HG02678 (cell line): Measurements from ENCODE around the gene TENT4A.

Experiments
- ATAC-seq: cut with Tn5 transposase; IDR thresholded peaks from one replicate; pipeline ENCODE4 v1.9.1; 2021; ENCODE audit warnings: mild to moderate bottlenecking, moderate library complexity; ENCODE audit not compliant: unreplicated experiment

The TENT4A gene

DNA sequence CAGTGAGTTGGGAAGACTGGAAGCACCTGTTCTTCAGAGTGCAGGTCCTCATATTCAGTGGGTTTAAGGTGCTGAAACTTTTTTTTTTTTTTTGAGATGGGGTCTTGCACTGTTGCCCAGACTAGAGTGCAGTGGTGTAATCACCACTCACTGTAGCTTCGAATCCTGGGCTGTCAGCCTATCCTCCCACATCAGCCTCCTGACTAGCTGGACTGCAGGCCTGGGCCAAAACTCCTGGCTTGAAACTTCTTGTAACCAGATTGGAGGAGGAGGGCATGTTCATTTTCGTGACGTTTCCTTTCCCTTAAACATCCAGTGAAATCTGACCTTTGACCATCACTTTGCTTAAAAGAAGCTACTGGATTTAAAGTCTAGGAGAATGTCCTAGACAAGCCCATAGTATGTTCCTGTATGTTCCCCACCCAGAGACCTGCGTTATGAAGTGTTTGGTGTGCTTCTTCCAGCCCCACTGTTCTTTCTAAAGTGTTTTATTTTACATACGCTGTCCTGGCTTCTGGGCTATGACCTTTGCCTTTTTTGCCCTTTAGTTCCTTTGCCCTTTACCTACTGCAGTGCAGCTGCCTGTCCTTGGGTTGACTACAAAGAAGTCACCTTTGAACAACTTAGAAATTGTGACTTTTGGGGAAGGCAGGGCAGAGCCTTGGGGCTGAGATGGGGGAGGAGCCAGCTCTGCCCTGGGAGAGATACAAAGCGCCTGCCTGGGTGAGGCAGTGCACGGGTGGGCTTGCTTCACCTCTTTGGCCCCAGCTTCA is 18.4 kb downstream of the TENT4A start:
- ATAC-seq: no peak

DNA sequence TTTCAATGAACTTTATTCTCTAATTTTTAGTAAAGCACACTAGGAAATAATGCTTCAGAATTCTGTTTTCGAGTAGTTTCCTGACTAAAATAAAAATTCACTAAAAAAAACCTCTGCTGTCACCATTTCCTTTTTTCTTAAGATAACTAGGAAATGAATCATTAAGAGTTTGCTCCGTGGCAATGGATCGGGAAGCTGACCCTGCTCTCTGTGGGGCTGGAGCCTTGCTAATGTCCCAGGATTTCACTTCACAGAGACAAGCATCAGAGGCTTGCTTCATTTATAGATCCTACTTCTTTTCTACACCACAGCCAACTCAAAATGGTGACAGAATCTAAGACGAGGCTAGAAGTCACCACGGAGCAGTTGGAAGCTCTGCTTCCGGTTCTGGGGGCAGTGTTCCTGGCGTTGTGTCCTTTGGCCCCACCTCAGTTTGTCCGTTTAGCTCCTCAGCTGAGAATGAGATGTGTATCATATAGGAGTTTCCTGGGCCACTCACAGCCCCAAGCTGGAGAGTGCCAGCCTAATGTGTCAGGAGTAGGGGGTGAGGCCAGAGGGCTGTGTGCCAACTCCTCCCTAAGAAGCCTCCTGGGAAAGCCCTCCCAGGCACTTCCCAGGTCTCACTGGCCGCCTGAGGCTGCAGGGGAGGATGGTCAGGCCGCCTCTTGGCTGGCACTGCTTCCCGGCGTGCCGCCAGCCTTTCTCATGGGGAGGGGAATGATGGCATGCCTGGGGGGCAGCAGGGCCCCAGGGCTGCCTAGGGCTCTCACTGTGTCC is 19.6 kb downstream of the TENT4A start:
- no peak for ATAC-seq

DNA sequence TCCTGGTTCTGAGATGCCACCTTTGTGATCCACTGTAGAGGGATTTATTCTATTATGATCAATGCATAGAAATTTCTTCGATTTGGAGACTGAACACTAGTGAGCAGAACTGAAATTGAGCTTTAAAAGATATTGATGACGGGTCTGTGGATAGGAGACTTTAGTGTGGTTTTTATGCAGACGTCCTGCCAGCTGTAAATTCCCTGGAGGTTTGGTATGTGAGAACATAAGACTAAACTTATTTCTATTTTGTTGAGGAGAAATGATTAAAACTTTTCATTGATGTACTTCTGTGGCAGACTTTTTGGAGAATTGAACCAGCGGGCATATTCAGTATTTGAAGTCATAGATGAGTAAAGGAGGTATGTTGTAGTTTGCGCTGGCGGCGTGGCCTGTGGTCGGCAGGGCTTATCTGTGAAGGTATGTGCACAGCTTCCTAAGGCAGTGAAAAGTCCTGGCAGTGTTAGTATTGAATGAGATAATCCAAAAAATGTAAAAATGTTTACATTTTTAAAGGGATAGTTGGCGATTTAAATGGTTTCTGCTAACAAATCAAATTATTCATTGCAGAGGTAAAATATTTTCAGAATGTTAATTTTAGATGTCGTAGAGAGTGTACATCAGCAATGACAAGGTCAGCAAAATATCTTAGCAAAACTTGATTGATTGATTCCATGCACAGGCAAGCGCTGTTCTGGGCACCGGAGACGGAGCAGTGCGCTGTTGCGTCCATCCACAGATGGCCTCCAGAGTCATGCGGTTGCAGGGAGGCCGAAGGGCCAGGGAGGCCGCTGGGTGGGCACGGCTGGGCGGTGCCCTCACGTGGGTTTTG is 20.4 kb downstream of the TENT4A start:
- no peak for ATAC-seq

DNA sequence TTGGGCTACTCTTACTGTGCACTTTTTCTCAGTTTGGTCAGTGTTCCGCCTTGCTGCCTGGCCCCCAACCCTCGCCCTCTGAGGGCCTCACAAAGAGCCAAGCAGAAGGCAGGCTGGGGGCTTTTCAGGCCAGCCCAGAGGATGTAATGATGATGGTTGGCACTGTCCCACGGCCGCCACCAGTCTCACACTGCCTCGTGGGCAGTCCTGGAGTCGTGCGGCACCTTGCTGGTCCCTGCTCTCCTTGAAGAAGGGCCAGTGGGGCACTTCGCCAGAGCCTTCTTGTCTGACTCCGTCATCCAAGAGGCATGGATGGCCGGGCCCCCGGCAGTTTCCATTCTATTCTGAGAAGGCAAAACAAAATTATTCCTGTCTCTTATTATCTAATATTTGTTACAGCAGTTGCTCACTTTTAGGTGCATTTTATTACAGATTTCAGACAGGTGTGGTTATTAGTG is 21.0 kb downstream of the TENT4A start:
- ATAC-seq: no peak

DNA sequence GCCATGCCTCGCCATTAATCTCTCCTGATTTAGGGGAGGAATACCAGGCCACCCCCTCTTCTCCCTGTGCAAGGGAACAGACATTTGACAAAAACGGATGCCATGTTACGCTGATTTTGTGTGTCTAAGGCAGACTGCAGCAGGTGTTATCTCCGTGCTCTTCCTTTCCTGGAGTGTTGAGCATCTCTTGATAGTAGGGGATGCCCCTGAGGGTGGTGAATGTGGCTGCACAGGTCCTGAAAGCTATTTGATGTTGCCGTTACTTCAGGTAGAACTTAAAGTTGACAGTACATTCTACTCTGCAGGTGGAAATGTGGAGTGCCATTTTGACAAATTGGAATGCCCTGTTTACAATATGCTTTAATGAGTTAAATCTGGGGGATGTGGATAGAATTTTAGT is 21.5 kb downstream of the TENT4A start:
- peak; percentile 23 for ATAC-seq

DNA sequence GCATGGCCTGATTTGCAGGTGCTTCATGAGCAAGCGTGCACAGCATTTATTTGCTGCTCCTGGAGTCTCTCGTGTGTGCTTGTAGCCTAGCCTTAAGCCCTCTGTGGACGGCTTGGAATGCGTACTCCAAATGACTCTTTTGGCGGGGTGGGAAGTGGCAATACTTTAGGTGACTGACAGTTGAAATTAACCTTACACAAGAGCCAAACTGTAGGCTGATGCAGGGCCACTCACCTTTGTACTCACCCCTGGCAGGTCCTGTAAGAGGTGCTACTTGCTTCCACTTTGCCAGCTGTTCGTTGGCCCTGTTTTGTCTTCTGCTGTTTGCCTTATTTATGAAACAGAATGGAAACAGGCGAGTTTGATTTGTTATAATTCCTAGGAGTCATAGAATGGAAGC is 22.9 kb downstream of the TENT4A start:
- ATAC-seq: no peak

DNA sequence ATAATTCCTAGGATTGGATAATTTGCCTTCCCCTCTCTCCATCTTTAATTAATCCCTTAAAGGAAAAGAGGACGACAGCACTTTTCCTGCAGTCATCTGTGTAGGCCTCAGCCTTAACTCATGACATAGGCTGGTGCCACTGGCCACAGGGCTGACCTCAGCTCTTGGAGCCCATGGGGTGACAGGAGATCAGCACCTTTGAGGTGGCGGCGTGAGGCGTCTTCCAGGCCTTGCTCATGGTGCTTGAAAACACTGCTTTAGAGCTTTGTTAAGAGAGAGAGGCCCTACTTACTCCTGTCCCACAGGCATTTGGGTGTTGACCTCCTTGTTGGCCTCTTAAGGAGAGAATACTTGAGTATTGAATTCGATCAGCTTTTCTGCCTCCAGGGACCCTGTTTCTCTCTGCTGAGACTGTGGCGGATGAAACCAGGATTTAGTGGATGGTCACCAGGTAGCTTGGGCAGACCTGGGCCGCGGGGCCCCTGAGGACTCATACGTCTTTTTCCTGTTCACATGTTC is 23.4 kb downstream of the TENT4A start:
- ATAC-seq: no peak

DNA sequence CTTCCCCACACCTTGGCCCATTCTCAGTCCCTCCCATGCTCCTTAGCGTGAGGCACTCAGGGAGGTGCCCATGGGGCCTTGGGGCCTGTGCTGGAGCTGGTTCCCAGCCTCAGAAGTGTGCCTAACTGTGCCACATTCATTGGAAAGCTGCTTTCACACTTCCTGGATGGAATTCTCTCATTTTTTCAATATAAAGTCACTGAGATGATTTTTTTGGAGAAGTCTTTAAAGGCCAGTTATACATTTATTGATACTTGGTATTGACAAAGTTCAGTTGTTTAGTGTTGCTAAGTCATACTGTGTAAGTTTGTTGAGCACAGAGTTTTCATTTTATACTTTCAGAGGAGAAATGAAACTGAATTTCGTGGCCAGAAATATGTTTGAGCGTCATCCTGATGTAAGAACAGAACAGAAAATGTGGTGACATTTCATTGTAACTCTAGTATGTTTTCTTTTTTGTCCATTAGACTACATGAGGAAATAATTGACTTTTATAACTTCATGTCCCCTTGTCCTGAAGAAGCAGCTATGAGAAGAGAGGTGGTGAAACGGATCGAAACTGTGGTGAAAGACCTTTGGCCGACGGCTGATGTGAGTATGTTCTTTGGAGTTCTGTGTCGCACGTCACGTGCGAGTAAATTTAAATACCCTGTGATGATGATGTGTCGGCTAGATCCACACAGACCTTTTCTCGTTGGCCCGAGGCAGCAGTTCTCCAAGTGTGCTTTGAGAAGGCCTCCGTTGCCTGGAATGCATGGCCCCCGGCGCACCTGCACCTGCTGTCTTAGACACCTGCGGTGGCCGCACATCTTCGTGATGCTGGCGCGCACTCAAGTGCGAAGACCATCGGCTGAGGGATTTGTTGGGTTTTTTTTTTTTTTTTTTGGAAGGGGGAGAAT is 24.1 kb downstream of the TENT4A start:
- peak; percentile 74 for ATAC-seq

DNA sequence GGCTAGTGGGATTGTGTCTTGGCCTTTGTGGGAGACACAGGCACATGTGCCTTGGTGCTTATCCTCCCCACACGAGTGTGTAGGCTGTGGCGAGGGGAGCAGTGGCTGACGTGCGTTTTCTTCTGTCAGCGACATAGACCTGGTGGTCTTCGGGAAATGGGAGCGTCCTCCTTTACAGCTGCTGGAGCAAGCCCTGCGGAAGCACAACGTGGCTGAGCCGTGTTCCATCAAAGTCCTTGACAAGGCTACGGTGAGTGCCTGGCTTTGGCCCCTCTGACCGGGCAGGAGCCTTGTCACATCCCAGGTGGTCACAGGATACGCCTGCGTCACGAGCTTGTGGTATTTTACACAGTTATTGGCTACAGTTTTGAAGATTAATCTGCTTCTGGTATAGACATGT is 26.4 kb downstream of the TENT4A start:
- ATAC-seq: no peak

DNA sequence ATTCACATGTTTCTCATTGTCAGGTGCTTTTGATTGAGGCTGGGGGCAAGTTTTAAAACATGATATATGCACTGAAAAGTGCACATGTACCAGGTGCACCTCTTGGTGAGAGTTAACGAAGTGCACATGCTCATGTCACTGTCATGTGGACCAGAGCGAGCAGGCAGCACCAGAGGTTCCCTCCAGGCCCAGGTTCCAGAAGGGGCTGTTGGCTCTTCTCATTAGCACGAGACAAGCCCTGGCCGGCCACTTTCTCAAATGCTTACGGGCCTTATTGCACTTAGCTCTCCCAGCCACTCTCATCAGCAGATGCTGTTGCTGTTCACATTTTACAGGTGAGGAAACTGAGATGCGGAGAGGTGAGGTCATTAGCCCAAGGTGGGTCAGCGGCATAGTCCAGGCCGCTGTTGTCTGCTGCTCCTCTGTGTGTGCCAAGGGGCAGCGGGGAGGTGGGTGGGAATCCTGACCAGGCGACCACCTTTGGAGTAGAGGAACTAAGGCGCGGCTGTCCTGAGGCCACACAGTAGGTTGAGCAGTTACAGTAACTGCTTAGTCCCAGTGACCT is 27.4 kb downstream of the TENT4A start:
- ATAC-seq: no peak

DNA sequence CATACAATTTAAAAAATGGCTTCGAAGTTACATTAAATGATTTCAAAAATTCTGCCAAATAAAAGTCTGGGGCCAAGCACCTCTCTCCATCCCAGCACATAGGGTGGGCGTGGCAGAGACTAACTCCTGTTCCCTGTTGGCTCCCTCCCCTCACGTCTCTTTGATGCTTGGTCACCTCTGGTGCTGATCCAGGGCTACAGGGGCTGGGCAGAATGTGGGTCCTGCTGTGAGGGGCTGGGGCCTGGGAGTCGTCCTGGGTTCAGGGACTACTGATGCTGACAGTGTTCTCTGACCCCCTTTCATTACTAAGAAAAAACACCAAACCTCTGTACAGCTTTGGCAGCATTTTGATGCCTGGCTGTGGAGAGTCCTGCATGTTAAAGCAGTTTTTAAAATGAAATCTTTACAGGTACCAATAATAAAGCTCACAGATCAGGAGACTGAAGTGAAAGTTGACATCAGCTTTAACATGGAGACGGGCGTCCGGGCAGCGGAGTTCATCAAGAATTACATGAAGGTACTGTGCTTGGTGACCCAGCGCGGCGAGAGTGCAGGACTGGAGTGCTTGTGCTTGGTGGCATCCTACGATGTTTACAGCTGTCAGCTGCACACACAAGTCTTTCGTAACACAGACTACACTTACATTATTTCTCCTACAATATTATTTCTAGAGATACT is 29.0 kb downstream of the TENT4A start:
- ATAC-seq: no peak

DNA sequence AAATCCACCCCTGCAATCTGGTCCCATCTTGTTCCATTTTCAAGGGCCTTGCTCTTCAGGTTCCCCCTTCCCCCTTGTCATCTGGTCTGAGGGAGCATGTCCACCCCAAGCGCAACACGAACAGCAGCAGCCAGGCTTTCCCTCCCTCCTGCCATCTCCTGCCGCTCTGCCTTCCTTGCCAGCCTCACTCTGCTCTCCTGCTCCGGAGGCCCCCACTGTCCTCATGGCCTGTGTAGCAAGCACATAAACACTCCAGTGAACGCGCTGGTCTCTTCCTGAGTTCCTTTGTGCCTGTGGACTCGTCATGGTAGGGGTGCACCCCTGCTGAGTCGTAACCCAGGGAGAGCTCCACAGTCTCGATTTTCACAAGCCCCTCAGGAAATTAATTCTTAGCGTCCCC is 29.9 kb downstream of the TENT4A start:
- no peak for ATAC-seq

DNA sequence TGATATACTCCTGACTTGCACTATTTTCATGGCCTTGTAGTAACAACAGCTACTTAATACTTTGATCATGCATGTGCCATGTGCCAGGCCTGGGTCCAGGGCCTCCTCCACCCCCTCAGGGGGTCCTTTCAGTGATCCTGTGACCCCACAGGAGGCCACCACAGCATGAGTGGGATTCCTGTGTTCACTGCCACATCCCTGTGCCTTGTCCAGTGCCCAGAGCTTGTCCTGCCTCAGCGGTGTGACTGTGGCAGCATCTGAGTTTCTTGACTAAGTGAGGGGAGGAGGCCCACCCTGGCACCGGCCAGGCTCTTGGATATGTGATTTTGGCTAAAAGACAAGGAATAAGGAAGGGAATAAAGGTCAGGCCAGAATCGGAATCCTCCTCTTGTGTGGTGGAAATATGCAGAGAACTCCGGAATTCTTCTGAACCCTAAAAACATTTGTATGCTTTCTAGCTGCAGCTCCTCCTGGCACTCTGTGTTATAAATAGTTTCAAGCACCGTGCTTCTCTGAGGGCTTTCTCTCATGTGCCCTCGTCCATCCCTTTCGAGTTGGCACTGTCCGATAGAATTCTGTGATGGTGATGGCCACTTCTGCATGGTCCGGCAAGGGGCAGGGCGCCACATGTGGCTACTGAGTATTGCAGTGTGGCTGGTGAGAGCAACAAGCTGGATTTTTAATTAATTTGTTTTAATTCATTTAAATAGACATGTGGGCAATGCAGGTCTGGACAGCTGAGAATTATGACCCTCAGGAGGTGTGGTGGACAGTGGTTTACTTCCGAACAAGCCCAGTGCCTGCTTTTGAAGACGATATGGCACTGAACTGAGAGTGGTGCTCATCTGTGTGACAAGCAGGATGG is 31.8 kb downstream of the TENT4A start:
- ATAC-seq: peak; percentile 6

DNA sequence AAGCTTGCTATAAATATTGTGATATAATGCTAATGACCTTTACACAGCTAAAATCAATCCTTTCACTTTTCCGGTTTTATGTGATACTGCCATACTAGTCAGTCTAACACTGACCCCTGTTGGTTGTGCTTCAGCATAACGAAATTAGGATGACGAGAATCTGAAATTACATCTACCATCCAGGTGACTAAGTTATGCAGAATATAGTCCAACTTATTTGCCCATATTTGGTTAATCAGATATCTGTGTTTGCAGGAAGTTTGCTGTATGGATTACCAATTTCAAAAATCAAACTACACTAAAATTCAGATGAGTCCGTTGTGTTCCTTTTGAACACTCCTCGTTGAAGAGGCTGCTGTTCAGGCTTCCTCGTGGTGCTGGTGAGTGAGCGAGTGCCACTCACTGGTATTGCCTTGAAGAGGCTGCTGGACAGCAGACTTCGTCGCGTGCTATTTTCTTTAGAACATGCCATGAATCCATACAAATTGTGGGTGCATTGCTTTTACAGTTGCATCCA is 32.5 kb downstream of the TENT4A start:
- peak; percentile 62 for ATAC-seq

DNA sequence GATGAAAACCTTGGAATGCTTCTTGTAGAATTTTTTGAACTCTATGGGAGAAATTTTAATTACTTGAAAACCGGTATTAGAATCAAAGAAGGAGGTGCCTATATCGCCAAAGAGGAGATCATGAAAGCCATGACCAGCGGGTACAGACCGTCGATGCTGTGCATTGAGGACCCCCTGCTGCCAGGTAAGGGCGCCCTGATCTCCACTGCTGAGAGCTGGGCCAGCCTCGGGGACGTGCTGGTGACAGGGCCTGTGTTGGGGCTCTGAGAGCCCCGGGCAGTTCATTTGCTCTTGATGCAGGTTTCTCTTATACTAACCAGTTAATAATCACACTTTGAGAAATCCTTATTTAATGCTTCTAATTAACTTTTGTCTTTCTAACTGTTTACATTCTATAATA is 33.0 kb downstream of the TENT4A start:
- ATAC-seq: no peak

DNA sequence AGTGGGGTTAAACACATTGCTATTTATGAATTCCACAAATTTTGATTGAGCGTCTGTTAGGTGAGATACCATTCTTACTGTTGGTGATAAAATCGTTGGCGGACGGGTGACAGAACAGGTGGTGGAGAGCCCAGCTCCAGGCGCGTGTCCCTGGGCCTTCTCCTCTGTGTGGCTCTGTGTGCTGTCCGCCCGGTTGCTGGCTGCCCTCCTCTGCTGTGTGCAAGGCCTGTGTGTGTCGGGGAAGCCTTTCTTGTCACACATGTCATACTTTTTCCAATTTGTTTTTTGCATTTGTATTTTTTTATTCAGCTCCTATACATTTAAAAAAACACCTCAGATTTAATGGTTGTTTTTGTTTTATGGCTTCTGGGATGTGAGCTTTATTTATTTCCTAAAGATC is 33.9 kb downstream of the TENT4A start:
- no peak for ATAC-seq

DNA sequence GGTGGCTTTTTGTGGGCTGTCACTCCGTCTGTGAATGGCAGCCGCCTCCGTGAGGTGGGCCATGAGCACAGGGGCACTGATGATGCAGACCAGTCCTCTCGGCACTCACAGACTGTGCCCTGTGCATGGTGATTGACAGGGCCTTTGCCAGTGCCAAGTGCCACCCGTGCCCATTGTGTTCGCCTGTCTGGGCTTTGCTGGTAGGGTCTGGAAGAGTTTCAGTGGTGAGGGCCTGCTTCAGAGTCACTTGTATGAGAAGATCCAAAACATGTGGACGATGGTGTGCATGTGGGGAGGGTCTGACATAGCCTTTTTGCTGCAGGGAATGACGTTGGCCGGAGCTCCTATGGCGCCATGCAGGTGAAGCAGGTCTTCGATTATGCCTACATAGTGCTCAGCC is 34.9 kb downstream of the TENT4A start:
- no peak for ATAC-seq

DNA sequence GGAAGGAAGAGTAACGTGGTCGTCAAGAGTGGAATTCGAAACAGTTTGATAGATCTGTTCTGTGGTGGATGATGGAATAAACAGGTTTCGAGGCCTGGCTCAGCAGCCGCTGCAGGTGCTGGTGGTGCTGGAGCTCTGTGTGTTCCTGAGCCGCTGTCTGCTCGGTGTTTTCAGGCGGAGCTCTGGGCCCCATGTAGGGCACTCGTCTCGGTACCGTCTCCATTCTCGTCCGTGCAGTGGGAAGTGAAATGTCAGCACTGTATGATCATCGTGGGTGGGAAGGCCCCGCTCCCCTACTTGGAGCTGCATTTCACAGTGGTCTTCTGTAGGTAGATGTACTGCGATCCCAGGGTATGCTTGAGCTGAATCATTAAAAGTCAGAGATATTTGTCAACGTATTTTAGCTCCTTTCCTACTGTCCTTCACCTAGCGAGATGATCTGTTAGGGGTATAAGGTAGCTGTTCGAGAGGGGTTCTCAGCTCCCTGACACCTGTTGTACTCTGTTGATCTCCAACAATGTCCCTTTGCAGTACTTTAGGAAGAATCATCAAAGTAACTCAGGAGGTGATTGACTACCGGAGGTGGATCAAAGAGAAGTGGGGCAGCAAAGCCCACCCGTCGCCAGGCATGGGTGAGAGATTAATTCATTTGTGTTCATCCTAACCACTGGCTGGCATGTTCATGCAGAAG is 35.9 kb downstream of the TENT4A start:
- no peak for ATAC-seq
